Activated naive CD8-positive, alpha-beta T cell treated with anti-CD3 and anti-CD28 coated beads, Interleukin-2, amount 10 ng/mL, durations not matched to agents 7 days and 5 days (primary cell): ENCODE data around the gene PUS1. TPM values are rescaled to one million over a fixed set of nuclear protein-coding genes. Genes with fewer than 3 reads are reported as not detected.
"Not testable (repeated sequence)": the region's sequence is repeated elsewhere in the genome, so short reads cannot be mapped to it uniquely, and the experiment has no call there.

Source experiments
- ATAC-seq: fragments of 150-1000 bp; cut with Tn5 transposase; one replicate; pipeline ENCODE4 v1.10.0; 2021; ENCODE audit warnings: low read depth, moderate library complexity
- POLR2A ChIA-PET: fragments of 350-600 bp; sonication (Branson Sonifier 250); formaldehyde crosslinking; loops from one replicate; lab custom pipeline; 2021; ENCODE audit warnings: antibody characterized with exemption; lab: Charles Lee
- DNase-seq: peaks from one replicate; pipeline ENCODE4 v3.0.0; 2021
- H3K27ac Mint-ChIP-seq: one replicate; pipeline ENCODE4 v1.8.0; 2022; ENCODE audit warnings: mild to moderate bottlenecking, mixed read lengths
- H3K27me3 Mint-ChIP-seq: one replicate; pipeline ENCODE4 v1.8.0; 2022; ENCODE audit warnings: mild to moderate bottlenecking, moderate library complexity, mixed read lengths
- H3K36me3 Mint-ChIP-seq: one replicate; pipeline ENCODE4 v1.8.0; 2021; ENCODE audit warnings: mild to moderate bottlenecking, mixed read lengths
- H3K4me1 Mint-ChIP-seq: one replicate; pipeline ENCODE4 v1.8.0; 2021; ENCODE audit warnings: mixed read lengths
- H3K4me3 Mint-ChIP-seq: one replicate; pipeline ENCODE4 v1.8.0; 2022; ENCODE audit warnings: mild to moderate bottlenecking, moderate library complexity, mixed read lengths
- H3K9me3 Mint-ChIP-seq: one replicate; pipeline ENCODE4 v1.8.0; 2021; ENCODE audit warnings: mixed read lengths
- total RNA-seq, 2 experiments: library from RNA; stranded (reverse); gene quantifications; one replicate each; pipeline ENCODE4 v1.2.3, GENCODE V29; 2021

Gene PUS1
- total RNA-seq, 2 experiments from 2014 or later: 45.3 to 48.6 TPM

- POLR2A ChIA-PET: no interaction called here
- ATAC-seq: no peak
- no peaks in the 10 kb centered on the region for H3K27me3 Mint-ChIP-seq
Observed at GRCh38 chr12:131959116-131959515, 30.0 kb downstream of the PUS1 start.

DNA sequence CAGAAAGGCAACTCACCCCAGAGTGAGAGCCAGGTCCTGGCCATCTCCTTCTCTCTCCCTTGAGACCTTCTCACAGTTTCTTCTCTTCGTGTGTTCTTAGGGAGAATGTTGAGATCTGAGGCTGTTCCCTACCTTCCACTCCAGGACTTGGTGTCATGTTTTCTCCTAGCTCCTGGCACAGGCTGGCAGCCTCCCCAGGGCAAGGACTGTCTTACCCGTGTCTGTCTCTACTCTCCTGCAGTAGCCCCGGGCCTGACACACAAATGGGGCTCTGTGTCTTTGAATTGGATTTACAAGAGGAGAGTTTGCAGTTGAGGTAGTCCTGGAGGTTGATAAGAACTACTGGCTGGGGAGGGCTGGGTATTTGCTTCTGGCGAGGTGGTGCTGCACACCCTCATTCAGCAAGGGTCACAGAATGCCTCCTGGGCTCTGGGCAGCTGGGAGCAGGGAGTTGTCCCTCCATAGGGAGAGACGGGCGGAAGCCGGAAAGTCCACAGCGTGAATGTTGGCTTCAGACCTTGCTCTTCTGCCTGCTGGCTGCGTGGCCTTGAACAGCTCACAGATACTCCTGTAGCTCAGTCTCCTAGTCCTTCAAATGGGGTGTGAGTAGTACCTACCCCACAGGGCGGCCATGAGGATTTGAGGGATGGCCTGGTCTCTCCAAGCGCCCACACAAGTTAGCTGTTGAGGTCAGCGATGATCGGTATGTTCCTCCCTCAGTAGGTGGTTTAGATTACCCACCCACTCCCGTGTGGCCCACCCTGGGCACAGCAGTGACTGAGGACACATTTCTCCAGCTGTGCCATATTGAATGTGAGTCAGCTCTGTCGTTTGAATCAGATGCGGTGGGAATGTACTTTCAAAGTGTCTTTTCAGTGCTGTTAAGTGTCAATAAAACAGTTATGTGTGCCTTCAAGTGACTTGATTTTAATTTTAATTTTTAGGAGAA is 30.8 kb downstream of the PUS1 start:
- Mint-ChIP-seq H3K9me3 (no peaks in the 10 kb centered on the region), H3K4me3 (no peak overlapping the region), H3K27me3 (no peaks in the 10 kb centered on the region), H3K27ac (peak overlapping the region; percentile 28), H3K4me1 (peaks cover 38% of the 10 kb centered on the region), H3K36me3 (peaks cover 7% of the 10 kb centered on the region)
- DNase-seq (no peak), ATAC-seq (no peak)
- POLR2A ChIA-PET: no interaction called here

More at GRCh38 chr12:131959116-131959515, 30.0 kb downstream of the PUS1 start:
- DNase-seq: no peak
- no peak overlapping the region for H3K27ac Mint-ChIP-seq
- no peak overlapping the region for H3K4me3 Mint-ChIP-seq
- H3K9me3 Mint-ChIP-seq: no peaks in the 10 kb centered on the region
- H3K36me3 Mint-ChIP-seq: peaks cover 7% of the 10 kb centered on the region
- H3K4me1 Mint-ChIP-seq: peaks cover 38% of the 10 kb centered on the region

- H3K27ac Mint-ChIP-seq, ATAC-seq, DNase-seq, H3K27me3 Mint-ChIP-seq, POLR2A ChIA-PET, H3K4me3 Mint-ChIP-seq, H3K9me3 Mint-ChIP-seq, H3K36me3 Mint-ChIP-seq: not testable (repeated sequence)
- H3K4me1 Mint-ChIP-seq: peaks cover 39% of the 10 kb centered on the region
Observed at GRCh38 chr12:131960590-131961325, 31.7 kb downstream of the PUS1 start.

- H3K36me3 Mint-ChIP-seq, H3K27me3 Mint-ChIP-seq, POLR2A ChIA-PET, H3K9me3 Mint-ChIP-seq, H3K4me3 Mint-ChIP-seq, DNase-seq, ATAC-seq, H3K27ac Mint-ChIP-seq: not testable (repeated sequence)
- H3K4me1 Mint-ChIP-seq: peaks cover 33% of the 10 kb centered on the region
Observed at GRCh38 chr12:131961328-131961727, 32.3 kb downstream of the PUS1 start.

DNA sequence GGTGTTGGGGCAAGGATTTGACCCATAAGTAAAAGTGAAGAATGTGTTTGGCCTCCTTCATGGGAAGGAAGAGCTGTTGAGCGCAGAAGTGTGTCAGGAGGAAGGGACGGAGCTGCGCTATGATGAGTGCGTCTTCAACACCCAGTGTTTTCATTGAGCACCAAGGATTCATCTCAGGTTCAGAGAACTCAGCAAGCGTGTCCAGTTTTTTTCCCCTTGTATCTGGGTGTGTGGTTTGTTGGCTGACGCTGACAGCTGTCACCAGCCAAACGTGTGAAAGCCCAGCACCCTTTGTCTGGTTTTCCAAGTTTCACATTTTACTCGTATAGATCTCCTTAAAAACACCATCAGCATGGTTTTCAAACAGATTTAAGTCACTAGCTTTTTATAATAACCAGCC is 33.0 kb downstream of the PUS1 start:
- POLR2A ChIA-PET: no interaction called here
- H3K4me1 Mint-ChIP-seq: peaks cover 32% of the 10 kb centered on the region
- H3K36me3 Mint-ChIP-seq: peaks cover 6% of the 10 kb centered on the region
- DNase-seq: no peak
- no peaks in the 10 kb centered on the region for H3K27me3 Mint-ChIP-seq
- no peak overlapping the region for H3K4me3 Mint-ChIP-seq
- no peaks in the 10 kb centered on the region for H3K9me3 Mint-ChIP-seq
- no peak for ATAC-seq
- H3K27ac Mint-ChIP-seq: peak overlapping the region; percentile 10

DNA sequence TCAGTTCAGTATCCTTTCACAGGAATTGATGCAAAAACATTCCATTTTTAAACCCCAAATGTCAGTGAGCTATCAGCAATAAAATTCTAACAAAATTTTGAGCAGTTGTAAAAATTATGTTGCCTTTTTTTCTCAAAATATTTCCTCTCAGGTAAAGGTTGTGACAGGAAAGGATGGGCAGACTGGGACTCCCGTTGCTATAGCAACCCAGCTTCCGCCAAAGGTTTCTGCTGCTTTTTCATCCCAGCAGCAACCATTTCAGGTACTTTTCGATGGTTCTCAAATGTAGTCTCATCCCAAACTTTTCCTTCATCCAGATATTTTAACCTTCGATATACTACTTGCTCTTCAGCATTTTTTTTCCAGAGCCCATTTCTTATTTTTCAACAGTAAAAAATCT is 34.3 kb downstream of the PUS1 start:
- ATAC-seq (no peak), DNase-seq (no peak)
- H3K9me3 Mint-ChIP-seq: no peaks in the 10 kb centered on the region
- POLR2A ChIA-PET: no interaction called here
- peaks cover 28% of the 10 kb centered on the region for H3K4me1 Mint-ChIP-seq
- no peak overlapping the region for H3K27ac Mint-ChIP-seq
- no peaks in the 10 kb centered on the region for H3K27me3 Mint-ChIP-seq
- peak overlapping the region; percentile 10 for H3K4me3 Mint-ChIP-seq
- peaks cover 12% of the 10 kb centered on the region for H3K36me3 Mint-ChIP-seq

DNA sequence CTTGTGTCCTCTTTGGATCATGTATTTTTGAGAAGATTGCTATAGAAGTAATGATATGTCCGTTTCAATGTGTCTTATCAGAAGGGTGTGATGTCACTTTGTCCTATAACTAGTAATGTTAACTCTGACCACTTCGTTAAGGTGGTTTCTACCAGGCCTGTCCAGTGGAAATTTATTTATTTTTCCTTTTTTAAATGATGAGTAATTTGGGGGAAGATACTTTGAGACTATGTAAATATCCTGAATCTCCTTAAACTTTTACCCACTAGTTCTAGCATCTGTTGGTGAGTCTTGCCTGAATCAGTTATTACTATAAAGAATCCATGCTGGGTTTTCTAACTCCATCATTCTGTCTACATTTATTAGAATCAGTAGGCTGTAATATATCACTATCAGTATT is 36.0 kb downstream of the PUS1 start:
- no peak for DNase-seq
- Mint-ChIP-seq H3K27ac (no peak overlapping the region), H3K9me3 (no peaks in the 10 kb centered on the region), H3K36me3 (peaks cover 15% of the 10 kb centered on the region), H3K27me3 (no peaks in the 10 kb centered on the region), H3K4me3 (no peak overlapping the region), H3K4me1 (peaks cover 21% of the 10 kb centered on the region)
- POLR2A ChIA-PET: no interaction called here
- ATAC-seq: no peak

DNA sequence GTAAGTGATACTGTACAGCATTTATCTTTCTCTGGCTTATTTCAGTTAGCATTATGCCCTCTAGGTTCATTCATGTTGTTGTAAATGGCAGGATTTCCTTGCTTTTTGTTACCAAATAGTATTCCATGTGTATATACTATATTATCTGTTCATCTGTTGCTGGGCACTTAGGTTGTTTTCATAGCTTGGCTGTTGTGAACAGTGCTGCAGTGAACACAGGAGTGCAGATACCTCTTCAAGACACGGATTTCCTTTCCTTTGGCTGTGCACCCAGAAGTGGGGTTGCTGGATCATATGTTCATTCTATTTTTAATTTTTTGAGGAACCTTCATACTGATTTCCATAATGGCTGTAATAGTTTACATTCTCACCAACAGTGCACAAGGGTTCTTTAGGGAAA is 42.1 kb downstream of the PUS1 start:
- Mint-ChIP-seq H3K4me1 (peaks cover 5% of the 10 kb centered on the region), H3K27ac (no peak overlapping the region), H3K36me3 (peaks cover 11% of the 10 kb centered on the region), H3K4me3 (no peak overlapping the region), H3K27me3 (no peaks in the 10 kb centered on the region), H3K9me3 (no peaks in the 10 kb centered on the region)
- DNase-seq: no peak
- no peak for ATAC-seq
- POLR2A ChIA-PET: no interaction called here

DNA sequence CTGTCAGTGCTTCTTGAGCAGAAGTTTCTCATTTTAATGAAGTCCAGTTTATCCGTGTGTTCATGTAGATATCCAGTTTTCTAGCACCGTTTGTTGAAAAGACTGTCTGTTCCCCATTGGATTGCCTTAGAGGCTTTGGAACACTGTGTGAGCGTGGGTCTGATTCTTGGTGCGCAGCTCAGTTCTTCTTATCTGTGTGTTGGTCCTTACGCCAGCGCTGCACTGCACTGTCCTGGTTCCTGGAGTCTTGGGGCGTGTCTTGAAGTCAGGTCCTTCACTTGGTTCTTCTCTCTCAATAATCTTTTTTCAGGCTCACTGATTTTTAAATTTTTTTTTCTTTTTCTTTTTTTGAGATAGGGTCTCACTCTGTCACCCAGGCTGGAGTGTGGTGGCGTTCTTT is 46.2 kb downstream of the PUS1 start:
- Mint-ChIP-seq H3K27me3 (no peaks in the 10 kb centered on the region), H3K27ac (no peak overlapping the region), H3K36me3 (peaks cover 3% of the 10 kb centered on the region), H3K4me3 (no peak overlapping the region), H3K4me1 (peaks cover 5% of the 10 kb centered on the region), H3K9me3 (no peaks in the 10 kb centered on the region)
- ATAC-seq: no peak
- POLR2A ChIA-PET: no interaction called here
- DNase-seq: no peak

GRCh38 chr12:131979606-131980005 is 50.5 kb downstream of the PUS1 start:
- DNase-seq (no peak), ATAC-seq (no peak)
- Mint-ChIP-seq H3K9me3 (no peaks in the 10 kb centered on the region), H3K36me3 (peaks cover 3% of the 10 kb centered on the region), H3K4me3 (no peak overlapping the region), H3K27ac (no peak overlapping the region), H3K27me3 (no peaks in the 10 kb centered on the region), H3K4me1 (peaks cover 7% of the 10 kb centered on the region)
- POLR2A ChIA-PET: no interaction called here

DNA sequence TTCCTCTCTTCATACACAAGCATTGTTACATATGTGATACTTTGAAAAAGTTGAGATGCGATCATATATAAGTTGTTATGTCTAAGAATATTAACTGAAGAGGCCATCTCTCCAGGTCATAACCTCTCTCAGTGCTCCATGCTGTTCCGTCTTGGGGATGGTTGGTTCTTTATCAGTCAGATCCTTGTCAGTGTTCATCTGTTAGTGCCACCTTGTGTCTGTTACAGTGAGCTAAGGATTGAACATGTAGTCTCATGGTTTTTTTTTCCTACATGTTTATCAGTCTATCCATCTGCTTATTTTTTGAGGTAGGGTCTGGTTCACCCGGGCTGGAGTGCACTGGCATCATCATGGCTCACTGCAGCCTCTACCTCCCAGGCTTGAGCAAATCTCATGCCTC is 51.2 kb downstream of the PUS1 start:
- H3K27ac Mint-ChIP-seq: no peak overlapping the region
- ATAC-seq (no peak), DNase-seq (no peak)
- no peaks in the 10 kb centered on the region for H3K9me3 Mint-ChIP-seq
- no peaks in the 10 kb centered on the region for H3K27me3 Mint-ChIP-seq
- peaks cover 3% of the 10 kb centered on the region for H3K36me3 Mint-ChIP-seq
- POLR2A ChIA-PET: interaction anchor here (1.1 kb wide), 1 partner anchor 67 kb away, joined by 3 read pairs; no protein-coding TSS in a partner anchor
- H3K4me1 Mint-ChIP-seq: peaks cover 7% of the 10 kb centered on the region
- H3K4me3 Mint-ChIP-seq: no peak overlapping the region

DNA sequence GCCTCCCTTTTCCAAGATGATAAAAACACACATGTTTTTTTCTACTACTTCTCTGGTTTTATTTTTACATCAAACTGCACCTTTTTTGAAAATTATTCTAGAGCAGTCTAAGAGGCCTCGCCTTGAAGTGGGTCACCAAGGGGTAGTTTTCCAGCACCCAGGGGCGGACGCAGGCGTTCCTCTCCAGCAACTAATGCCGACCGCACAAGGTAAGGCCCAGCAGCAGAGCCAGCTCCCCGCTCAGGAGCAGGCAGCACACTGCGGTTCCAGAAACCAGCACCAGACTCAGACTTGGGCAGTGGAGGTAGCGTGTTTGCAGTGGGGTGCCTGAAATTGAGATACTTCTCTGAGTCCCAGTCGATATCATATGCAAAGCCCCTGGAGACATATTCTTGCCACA is 52.3 kb downstream of the PUS1 start:
- POLR2A ChIA-PET: interaction anchor here (1.1 kb wide), 1 partner anchor 68 kb away, joined by 3 read pairs; no protein-coding TSS in a partner anchor
- Mint-ChIP-seq H3K4me3 (no peak overlapping the region), H3K9me3 (no peaks in the 10 kb centered on the region), H3K4me1 (peaks cover 5% of the 10 kb centered on the region), H3K27me3 (no peaks in the 10 kb centered on the region), H3K27ac (no peak overlapping the region), H3K36me3 (peaks cover 3% of the 10 kb centered on the region)
- ATAC-seq (no peak), DNase-seq (no peak)

DNA sequence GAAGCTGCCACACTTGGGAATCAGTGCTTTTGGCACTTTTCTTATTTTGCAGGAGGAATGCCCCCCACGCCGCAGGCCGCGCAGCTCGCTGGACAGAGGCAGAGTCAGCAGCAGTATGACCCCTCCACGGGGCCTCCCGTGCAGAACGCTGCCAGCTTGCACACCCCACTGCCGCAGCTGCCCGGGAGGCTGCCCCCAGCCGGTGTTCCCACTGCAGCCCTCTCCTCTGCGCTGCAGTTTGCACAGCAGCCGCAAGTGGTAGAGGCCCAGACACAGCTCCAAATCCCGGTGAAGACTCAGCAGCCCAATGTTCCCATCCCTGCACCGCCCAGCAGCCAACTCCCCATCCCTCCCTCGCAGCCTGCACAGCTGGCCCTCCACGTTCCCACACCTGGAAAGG is 53.0 kb downstream of the PUS1 start:
- H3K4me3 Mint-ChIP-seq: no peak overlapping the region
- no peak for DNase-seq
- no peak for ATAC-seq
- H3K4me1 Mint-ChIP-seq: peaks cover 5% of the 10 kb centered on the region
- POLR2A ChIA-PET: no interaction called here
- H3K27me3 Mint-ChIP-seq: no peaks in the 10 kb centered on the region
- no peaks in the 10 kb centered on the region for H3K9me3 Mint-ChIP-seq
- H3K36me3 Mint-ChIP-seq: peaks cover 8% of the 10 kb centered on the region
- no peak overlapping the region for H3K27ac Mint-ChIP-seq
